Mesothelial cell of epicardium (in vitro differentiated cells): Measurements from ENCODE around the gene SLC37A3. TPM values are rescaled to one million over a fixed set of nuclear protein-coding genes. Genes with fewer than 3 reads are reported as not detected.

Experiments
- DNase-seq, 2 experiments: peaks; one replicate each; pipeline ENCODE4 v3.0.0; 2021; ENCODE audit warnings: low spot score in 2 of 2; ENCODE audit not compliant: unreplicated experiment in 2 of 2
- H3K27ac Mint-ChIP-seq: 2 replicates; pipeline ENCODE4 v1.8.0; 2021; ENCODE audit warnings: mixed read lengths
- H3K27me3 Mint-ChIP-seq: 2 replicates; pipeline ENCODE4 v1.8.0; 2021; ENCODE audit warnings: low read depth, mixed read lengths
- H3K36me3 Mint-ChIP-seq: 2 replicates; pipeline ENCODE4 v1.8.0; 2021; ENCODE audit warnings: mixed read lengths
- H3K4me1 Mint-ChIP-seq: 2 replicates; pipeline ENCODE4 v1.8.0; 2021; ENCODE audit warnings: mixed read lengths
- H3K4me3 Mint-ChIP-seq: 2 replicates; pipeline ENCODE4 v1.8.0; 2021; ENCODE audit warnings: mild to moderate bottlenecking, moderate library complexity, mixed read lengths
- H3K9me3 Mint-ChIP-seq: 2 replicates; pipeline ENCODE4 v1.8.0; 2021; ENCODE audit warnings: mixed read lengths
- total RNA-seq: library from RNA; stranded (reverse); gene quantifications from 3 replicates; pipeline ENCODE4 v1.2.1, GENCODE V29; 2021
- TF ChIP-seq, protein P1 (sequence below): fragments of 200-600 bp; sonication (generic); IDR thresholded peaks from one replicate; pipeline ENCODE4 v1.5.0; 2021; ENCODE audit warnings: antibody characterized with exemption; ENCODE audit not compliant: unreplicated experiment

The SLC37A3 gene
- total RNA-seq, 1 donor from 2014 or later: 116 TPM

DNA sequence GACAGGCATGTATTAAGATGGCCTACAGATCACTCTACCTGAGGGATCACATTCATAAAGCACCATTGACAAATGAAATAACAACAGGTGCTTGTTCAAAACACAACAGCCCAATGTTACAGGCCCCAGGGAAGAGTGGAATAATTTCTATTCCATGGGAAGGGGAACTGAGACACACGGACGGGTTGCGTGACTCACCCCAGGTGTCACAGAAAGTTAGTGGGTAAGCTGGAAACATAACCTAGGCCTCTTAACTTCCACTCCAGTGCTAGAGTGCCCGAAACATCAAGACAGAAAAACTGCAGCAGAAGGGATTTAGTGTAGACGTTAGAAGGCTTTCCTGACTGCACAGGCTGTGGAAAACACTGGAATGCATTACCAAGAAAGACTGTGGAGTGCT lies 48.3 kb downstream of the SLC37A3 start:
- Mint-ChIP-seq H3K9me3 (no peaks in the 10 kb centered on the region), H3K4me1 (peaks cover 6% of the 10 kb centered on the region), H3K36me3 (peaks cover 49% of the 10 kb centered on the region), H3K27me3 (no peaks in the 10 kb centered on the region), H3K27ac (no peak overlapping the region), H3K4me3 (no peak overlapping the region)
- DNase-seq: no peak
- TF ChIP-seq, protein P1, sequence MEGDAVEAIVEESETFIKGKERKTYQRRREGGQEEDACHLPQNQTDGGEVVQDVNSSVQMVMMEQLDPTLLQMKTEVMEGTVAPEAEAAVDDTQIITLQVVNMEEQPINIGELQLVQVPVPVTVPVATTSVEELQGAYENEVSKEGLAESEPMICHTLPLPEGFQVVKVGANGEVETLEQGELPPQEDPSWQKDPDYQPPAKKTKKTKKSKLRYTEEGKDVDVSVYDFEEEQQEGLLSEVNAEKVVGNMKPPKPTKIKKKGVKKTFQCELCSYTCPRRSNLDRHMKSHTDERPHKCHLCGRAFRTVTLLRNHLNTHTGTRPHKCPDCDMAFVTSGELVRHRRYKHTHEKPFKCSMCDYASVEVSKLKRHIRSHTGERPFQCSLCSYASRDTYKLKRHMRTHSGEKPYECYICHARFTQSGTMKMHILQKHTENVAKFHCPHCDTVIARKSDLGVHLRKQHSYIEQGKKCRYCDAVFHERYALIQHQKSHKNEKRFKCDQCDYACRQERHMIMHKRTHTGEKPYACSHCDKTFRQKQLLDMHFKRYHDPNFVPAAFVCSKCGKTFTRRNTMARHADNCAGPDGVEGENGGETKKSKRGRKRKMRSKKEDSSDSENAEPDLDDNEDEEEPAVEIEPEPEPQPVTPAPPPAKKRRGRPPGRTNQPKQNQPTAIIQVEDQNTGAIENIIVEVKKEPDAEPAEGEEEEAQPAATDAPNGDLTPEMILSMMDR: no peak

DNA sequence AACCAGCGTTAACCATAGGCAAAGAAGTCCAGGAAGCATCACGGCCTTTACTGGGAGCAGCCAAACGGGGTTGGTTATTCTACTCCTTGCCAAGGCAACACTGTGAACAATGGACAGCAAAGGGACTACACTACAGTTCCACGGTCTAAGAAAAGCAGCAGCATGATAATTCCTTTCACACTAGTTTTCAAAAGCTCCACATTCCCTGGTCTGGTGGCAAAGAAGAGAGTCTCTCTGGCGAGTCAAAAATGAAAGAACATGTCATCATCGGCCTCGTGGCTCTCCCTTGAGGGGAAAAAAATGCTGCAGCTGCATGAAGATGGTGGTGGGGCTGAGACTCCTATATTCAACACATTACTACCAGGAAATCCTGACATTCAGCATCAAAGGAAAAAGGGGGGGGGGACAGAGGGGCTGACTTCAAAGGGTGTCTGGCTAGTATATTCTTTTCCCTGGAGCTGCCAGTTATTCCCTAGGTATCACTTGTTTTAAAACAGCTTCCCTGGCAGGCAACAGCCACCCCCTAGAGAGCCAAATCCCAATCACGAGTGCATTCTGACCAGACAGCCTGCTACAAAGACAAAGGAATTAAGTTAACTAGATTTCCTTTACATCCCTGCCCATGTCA lies 49.1 kb downstream of the SLC37A3 start:
- Mint-ChIP-seq H3K36me3 (peaks cover 41% of the 10 kb centered on the region), H3K4me3 (no peak overlapping the region), H3K27ac (peak overlapping the region; percentile 15), H3K27me3 (no peaks in the 10 kb centered on the region), H3K4me1 (peaks cover 6% of the 10 kb centered on the region), H3K9me3 (no peaks in the 10 kb centered on the region)
- no peak for DNase-seq
- TF ChIP-seq, protein P1: no peak

DNA sequence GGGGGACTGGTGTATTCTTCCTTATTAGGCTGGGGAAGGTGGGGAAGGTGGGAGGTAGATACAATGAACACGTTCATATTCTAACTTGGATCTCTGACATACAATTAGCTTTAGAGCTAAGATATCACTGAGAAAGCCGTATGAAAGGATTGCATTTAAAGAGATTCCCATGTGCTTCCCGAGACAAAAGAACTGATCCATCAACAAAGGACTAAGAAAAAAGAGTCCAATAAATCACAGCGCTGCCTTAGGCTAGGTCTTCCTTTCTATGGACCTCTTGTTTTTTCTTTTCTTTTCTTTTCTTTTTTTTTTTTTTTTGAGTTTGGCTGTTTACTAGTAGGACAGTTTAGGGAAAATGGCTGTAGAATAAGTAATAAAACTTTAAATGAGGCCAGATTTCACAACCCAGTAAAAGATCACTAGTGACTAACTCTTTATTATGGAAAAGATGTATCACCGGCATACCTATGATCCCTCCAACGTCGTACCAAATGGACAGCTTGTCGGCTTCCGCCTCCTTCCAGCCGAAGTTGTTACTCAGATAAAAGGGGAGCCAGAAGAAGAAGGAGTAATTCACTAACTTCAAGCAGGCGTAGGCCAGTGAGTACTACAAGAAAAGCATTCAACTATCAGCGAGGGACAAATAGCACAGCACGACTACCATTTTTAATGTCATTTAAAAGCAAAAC lies 50.0 kb downstream of the SLC37A3 start:
- H3K27me3 Mint-ChIP-seq: no peaks in the 10 kb centered on the region
- H3K4me1 Mint-ChIP-seq: peaks cover 6% of the 10 kb centered on the region
- H3K4me3 Mint-ChIP-seq: no peak overlapping the region
- H3K36me3 Mint-ChIP-seq: peaks cover 42% of the 10 kb centered on the region
- H3K9me3 Mint-ChIP-seq: no peaks in the 10 kb centered on the region
- TF ChIP-seq, protein P1: no peak
- peak overlapping the region; percentile 15 for H3K27ac Mint-ChIP-seq
- no peak for DNase-seq

DNA sequence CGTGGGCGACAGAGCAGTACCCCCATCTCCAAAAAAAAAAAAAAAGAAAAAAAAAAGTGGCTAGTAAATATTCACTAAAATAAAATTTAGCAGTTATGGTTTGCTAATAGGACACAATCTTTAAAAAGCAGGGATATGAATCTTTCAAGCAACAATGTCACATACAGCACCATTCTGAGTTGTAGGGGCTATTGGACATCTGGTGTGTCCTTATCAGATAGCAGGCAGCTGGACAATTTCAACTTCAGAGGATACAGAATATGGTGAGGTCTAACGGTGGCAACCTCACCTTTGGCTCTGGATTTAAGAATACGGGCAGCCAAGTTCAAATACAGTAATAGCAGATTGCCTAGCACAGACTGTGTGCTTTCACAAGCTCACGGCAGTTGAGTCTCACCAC lies 51.1 kb downstream of the SLC37A3 start:
- Mint-ChIP-seq H3K4me1 (peaks cover 6% of the 10 kb centered on the region), H3K4me3 (no peak overlapping the region), H3K9me3 (no peaks in the 10 kb centered on the region), H3K36me3 (peaks cover 47% of the 10 kb centered on the region), H3K27me3 (no peaks in the 10 kb centered on the region), H3K27ac (no peak overlapping the region)
- DNase-seq: no peak
- TF ChIP-seq, protein P1: no peak

DNA sequence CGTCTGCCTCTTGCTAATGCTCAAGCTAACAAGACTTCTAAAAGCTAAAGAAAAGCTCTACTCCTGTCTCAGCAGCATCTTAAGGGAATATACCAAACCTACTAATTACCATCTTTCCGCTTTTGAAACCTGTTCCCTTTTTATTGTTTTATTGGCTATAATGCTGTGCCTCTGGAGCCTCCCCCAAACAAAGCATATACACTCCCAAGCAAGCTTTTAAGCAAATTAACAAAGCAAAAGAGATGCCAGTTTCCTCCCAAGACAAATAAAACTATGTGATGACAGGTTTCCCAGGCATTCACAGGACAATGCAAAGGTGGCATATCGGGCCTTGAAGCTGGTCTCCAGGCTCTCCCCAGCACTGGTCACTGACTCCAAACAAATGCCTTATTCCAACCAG lies 52.9 kb downstream of the SLC37A3 start:
- no peak overlapping the region for H3K27ac Mint-ChIP-seq
- no peaks in the 10 kb centered on the region for H3K27me3 Mint-ChIP-seq
- peaks cover 46% of the 10 kb centered on the region for H3K36me3 Mint-ChIP-seq
- TF ChIP-seq, protein P1: no peak
- no peak for DNase-seq
- no peaks in the 10 kb centered on the region for H3K9me3 Mint-ChIP-seq
- H3K4me1 Mint-ChIP-seq: peaks cover 6% of the 10 kb centered on the region
- no peak overlapping the region for H3K4me3 Mint-ChIP-seq
